Mammary epithelial cell (primary cell): ENCODE data around the gene NT5C.

Experiments
- CTCF ChIP-seq, 2 donors: IDR thresholded peaks in 1 of 2; conservative IDR thresholded peaks in 1 of 2; 2 replicates each; pipeline ENCODE4 v1.5.1; 2011 to 2012; ENCODE audit warnings: inconsistent platforms in 2 of 2, low read length in 2 of 2, mild to moderate bottlenecking in 2 of 2, control low read depth in 1 of 2, low read depth in 1 of 2; ENCODE audit not compliant: insufficient read depth in 1 of 2; ENCODE audit errors: extremely low read depth in 1 of 2
- EZH2 ChIP-seq: IDR thresholded peaks from 2 replicates; pipeline ENCODE4 v1.6.1; 2012; ENCODE audit warnings: low read length, inconsistent platforms, borderline replicate concordance

DNA sequence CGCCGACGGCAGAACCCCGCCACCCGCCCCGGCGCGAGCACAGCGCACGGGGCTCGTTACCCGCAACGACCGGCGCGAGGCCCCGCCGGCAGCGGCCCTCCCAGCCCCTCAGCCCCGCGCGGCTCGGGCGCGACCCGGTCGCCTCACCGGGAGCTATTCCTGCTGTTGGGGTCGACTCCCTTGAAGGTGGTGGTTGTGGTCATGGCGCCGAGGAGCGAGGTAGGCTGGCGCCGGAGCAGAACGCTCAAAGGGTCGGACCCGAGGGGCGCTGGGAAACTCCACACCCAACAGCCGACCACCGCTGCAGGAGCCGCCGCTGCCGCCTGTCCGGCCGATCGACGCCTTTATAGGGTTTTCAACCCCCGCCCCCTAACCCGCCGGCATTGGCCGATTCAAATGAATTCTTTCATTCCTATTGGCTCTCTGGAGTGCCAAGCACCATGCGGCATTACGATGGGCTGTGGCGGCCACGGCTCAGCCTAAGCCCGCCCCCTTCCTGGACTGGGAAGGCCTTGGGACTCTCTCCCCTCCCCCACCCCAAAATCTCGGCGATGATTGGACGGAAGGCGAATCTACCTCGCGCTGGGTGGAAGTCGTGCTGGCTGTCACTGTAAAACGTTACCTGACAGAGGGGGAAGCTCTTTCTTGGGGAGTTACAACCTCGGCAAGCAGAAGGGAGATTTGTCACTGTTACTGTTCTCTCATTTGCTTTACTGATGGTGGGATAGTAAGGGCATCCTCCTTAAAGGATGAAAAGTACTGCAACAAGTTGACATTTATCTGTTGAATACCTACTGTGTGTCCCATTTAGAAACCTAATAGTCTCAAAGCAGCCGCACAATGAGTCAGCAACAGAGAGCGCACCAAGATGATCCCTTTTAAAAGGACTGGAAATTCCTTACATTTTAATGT, 22.9 kb upstream of the NT5C start, which contains the start of gene JPT1:
- no peak for TF ChIP-seq CTCF (conservative IDR thresholded peaks at IDR 0.05 in 1 of 2, IDR thresholded peaks at IDR 0.05 in 1 of 2; ENCODE audit: extremely low read depth in 1 of 2, insufficient read depth in 1 of 2, low read depth in 1 of 2, low read length in 2 of 2)
- no peak for TF ChIP-seq EZH2
